ENCODE results near the gene ADSL.

The ADSL gene

GRCh38 chr22:40418366-40419201 is 72.3 kb downstream of the ADSL start:
- DNase-seq (ENCODE audit: low read depth in 2 of 2): no peak

- DNase-seq (ENCODE audit: low read depth in 2 of 2): no peak
These were observed 73.4 kb downstream of the ADSL start for GRCh38 chr22:40419718-40420117.

GRCh38 chr22:40420341-40421081 is 74.2 kb downstream of the ADSL start:
- DNase-seq (ENCODE audit: low read depth in 2 of 2): no peak

- DNase-seq (ENCODE audit: low read depth in 2 of 2): no peak
These were observed 74.7 kb downstream of the ADSL start for GRCh38 chr22:40421082-40421350.

- no peak for DNase-seq (ENCODE audit: low read depth in 2 of 2)
These were observed 75.6 kb downstream of the ADSL start for GRCh38 chr22:40421941-40422340.

- no peak for DNase-seq (ENCODE audit: low read depth in 2 of 2)
These were observed 76.4 kb downstream of the ADSL start for GRCh38 chr22:40422558-40423309.

GRCh38 chr22:40423310-40423688 is 77.0 kb downstream of the ADSL start:
- DNase-seq (ENCODE audit: low read depth in 2 of 2): no peak

GRCh38 chr22:40423882-40424640 is 77.8 kb downstream of the ADSL start:
- no peak for DNase-seq (ENCODE audit: low read depth in 2 of 2)

GRCh38 chr22:40425082-40425481 is 78.8 kb downstream of the ADSL start:
- DNase-seq (ENCODE audit: low read depth in 2 of 2): no peak

- DNase-seq (ENCODE audit: low read depth in 2 of 2): no peak
These were observed 80.5 kb downstream of the ADSL start for GRCh38 chr22:40426594-40427333.

GRCh38 chr22:40428796-40429195 is 82.5 kb downstream of the ADSL start:
- no peak for DNase-seq (ENCODE audit: low read depth in 2 of 2)

GRCh38 chr22:40429481-40429880 is 83.2 kb downstream of the ADSL start:
- no peak for DNase-seq (ENCODE audit: low read depth in 2 of 2)

GRCh38 chr22:40430991-40431390 is 84.7 kb downstream of the ADSL start:
- no peak for DNase-seq (ENCODE audit: low read depth in 2 of 2)

GRCh38 chr22:40432157-40432556 is 85.9 kb downstream of the ADSL start:
- DNase-seq (ENCODE audit: low read depth in 2 of 2): no peak

- DNase-seq (ENCODE audit: low read depth in 2 of 2): no peak
These were observed 86.3 kb downstream of the ADSL start for GRCh38 chr22:40432625-40433024.

GRCh38 chr22:40433416-40434090 is 87.3 kb downstream of the ADSL start:
- DNase-seq (ENCODE audit: low read depth in 2 of 2): no peak

GRCh38 chr22:40434106-40434505 is 87.8 kb downstream of the ADSL start:
- no peak for DNase-seq (ENCODE audit: low read depth in 2 of 2)

- no peak for DNase-seq (ENCODE audit: low read depth in 2 of 2)
These were observed 88.4 kb downstream of the ADSL start for GRCh38 chr22:40434745-40435144.

GRCh38 chr22:40436505-40437431 is 90.5 kb downstream of the ADSL start:
- peak in 1 of 2 experiments; percentile 20 for DNase-seq (ENCODE audit: low read depth in 2 of 2)

Data from fibroblast of skin of left biceps (primary cell).